ENCODE data around the gene GRAMD2A. TPM values are rescaled to one million over a fixed set of nuclear protein-coding genes. Genes with fewer than 3 reads are reported as not detected.

Gene GRAMD2A
- total RNA-seq, 1 donor from 2014 or later: not detected

- no peak overlapping the region for H3K4me3 Mint-ChIP-seq (ENCODE audit: unreplicated experiment)
- no peak for TF ChIP-seq CTCF (IDR thresholded peaks at IDR 0.05; ENCODE audit: partially characterized antibody, unreplicated experiment)
- H3K27ac Mint-ChIP-seq (ENCODE audit: unreplicated experiment): no peak overlapping the region
- no peaks in the 10 kb centered on the region for H3K36me3 Mint-ChIP-seq (ENCODE audit: unreplicated experiment)
- H3K27me3 Mint-ChIP-seq (ENCODE audit: unreplicated experiment): peaks cover 2% of the 10 kb centered on the region
- no peaks in the 10 kb centered on the region for H3K4me1 Mint-ChIP-seq (ENCODE audit: low read depth, unreplicated experiment)
- H3K9me3 Mint-ChIP-seq (ENCODE audit: unreplicated experiment): no peaks in the 10 kb centered on the region
- DNase-seq: no peak
These were observed 20.8 kb downstream of the GRAMD2A start for GRCh38 chr15:72176743-72177142.

GRCh38 chr15:72176159-72176558 is 21.4 kb downstream of the GRAMD2A start:
- no peaks in the 10 kb centered on the region for H3K36me3 Mint-ChIP-seq (ENCODE audit: unreplicated experiment)
- no peak overlapping the region for H3K4me3 Mint-ChIP-seq (ENCODE audit: unreplicated experiment)
- no peak for DNase-seq
- H3K27ac Mint-ChIP-seq (ENCODE audit: unreplicated experiment): no peak overlapping the region
- no peaks in the 10 kb centered on the region for H3K4me1 Mint-ChIP-seq (ENCODE audit: low read depth, unreplicated experiment)
- H3K27me3 Mint-ChIP-seq (ENCODE audit: unreplicated experiment): peaks cover 2% of the 10 kb centered on the region
- no peaks in the 10 kb centered on the region for H3K9me3 Mint-ChIP-seq (ENCODE audit: unreplicated experiment)
- no peak for TF ChIP-seq CTCF (IDR thresholded peaks at IDR 0.05; ENCODE audit: partially characterized antibody, unreplicated experiment)

DNA sequence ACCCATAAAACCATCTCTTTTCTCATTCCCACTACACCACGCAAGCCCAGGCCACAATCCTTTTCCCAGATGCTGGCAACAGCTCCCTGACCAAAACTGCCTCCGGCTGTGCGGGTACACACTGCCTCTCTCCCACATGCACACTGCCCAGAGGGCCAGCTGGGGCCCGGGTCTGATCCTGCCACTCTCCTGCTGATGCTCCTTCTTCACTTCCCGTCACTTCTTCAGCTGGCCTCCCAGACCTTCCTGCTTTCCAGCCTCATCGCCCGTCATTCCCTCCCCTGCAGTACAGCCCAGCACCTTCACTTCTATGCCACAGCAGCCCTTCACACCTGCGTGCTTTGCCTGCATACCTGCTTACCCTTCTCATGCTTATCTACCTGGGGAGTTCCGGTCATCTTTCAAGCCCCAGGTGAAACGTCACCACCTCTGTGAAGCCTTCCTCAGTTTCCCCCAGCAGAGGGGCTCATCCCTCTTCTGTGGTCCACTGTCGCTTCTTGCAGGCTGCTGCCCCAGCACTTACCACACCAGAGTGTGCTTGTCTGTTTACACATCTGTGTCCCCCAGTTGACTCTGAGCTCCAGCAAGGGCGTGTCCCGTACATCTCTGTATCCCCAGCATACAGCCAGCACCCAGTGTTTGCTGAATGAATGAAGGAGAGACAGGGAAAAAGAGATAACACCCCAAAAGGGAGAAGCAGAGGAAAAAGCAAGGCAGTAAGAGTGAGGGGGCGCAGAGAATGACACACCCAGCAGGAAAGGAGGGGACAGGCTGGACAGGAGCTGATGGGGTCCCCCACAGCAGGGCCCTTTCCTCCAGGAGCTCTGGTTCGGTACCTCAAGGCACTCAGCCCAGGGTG is 22.2 kb downstream of the GRAMD2A start:
- no peak for TF ChIP-seq CTCF (IDR thresholded peaks at IDR 0.05; ENCODE audit: partially characterized antibody, unreplicated experiment)
- Mint-ChIP-seq H3K36me3 (ENCODE audit: unreplicated experiment) (no peaks in the 10 kb centered on the region), H3K9me3 (ENCODE audit: unreplicated experiment) (no peaks in the 10 kb centered on the region), H3K4me3 (ENCODE audit: unreplicated experiment) (no peak overlapping the region), H3K27me3 (ENCODE audit: unreplicated experiment) (peaks cover 3% of the 10 kb centered on the region), H3K4me1 (ENCODE audit: low read depth, unreplicated experiment) (no peaks in the 10 kb centered on the region), H3K27ac (ENCODE audit: unreplicated experiment) (no peak overlapping the region)
- no peak for DNase-seq

DNA sequence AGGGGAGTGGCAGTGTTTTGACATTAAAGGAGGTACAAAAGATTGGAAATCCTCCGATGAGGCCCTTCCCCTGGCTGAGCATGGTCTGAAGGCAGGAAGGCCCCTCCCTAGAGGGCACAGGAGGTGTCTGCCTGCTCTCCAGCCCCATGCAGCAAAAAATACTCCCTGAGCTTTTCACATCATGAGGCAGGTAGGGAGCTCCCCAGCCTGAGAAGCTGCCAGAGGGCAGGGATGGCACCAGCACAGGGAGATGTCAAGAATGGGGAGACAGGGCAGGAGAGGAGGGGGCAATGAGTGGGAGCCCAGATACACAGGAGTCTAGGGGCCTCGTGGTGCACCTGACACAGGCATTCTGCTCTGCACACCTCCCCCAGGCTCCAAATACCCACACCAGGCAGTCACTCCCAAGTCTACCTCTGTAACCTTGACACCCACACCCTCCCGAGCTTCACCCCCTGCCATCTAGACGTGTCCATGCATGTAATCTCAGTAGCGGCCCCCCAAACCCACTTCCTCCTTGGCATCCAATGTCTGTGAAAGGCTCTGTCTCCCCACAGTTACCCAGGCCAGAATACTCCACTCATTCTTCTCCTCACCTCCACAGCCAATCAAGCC is 22.9 kb downstream of the GRAMD2A start:
- Mint-ChIP-seq H3K27me3 (ENCODE audit: unreplicated experiment) (peaks cover 3% of the 10 kb centered on the region), H3K36me3 (ENCODE audit: unreplicated experiment) (no peaks in the 10 kb centered on the region), H3K4me1 (ENCODE audit: low read depth, unreplicated experiment) (no peaks in the 10 kb centered on the region), H3K9me3 (ENCODE audit: unreplicated experiment) (no peaks in the 10 kb centered on the region), H3K27ac (ENCODE audit: unreplicated experiment) (no peak overlapping the region), H3K4me3 (ENCODE audit: unreplicated experiment) (no peak overlapping the region)
- TF ChIP-seq CTCF (IDR thresholded peaks at IDR 0.05; ENCODE audit: partially characterized antibody, unreplicated experiment): no peak
- no peak for DNase-seq

All from glutamatergic neuron (in vitro differentiated cells).